ENCODE data around the gene CCDC137.

Gene CCDC137

DNA sequence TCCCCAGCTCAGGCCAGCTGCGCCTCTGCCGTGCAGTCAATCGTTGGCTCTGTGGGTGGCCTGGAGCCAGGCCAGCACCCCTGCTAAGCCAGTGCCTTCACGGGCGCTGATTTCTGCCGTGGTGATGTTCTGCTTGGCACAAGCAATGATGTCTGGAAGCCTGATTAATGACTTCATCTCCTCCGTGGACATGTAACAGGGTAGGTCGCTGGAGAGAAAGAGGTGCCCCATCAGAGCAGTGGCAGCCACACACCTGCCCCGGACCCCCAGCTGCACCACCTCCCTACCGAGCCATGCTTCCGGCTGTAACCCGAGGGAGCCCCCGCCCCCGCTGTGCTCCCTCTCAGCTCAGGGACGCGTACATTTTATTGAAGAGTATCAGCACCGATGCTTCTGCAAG lies 15.1 kb downstream of the CCDC137 start:
- no peak for DNase-seq (ENCODE audit: extremely low read depth, low read depth)
- no peak overlapping the region for H3K4me3 ChIP-seq (replicated peaks; ENCODE audit: low read depth, low read length)
- TF ChIP-seq, protein P1, sequence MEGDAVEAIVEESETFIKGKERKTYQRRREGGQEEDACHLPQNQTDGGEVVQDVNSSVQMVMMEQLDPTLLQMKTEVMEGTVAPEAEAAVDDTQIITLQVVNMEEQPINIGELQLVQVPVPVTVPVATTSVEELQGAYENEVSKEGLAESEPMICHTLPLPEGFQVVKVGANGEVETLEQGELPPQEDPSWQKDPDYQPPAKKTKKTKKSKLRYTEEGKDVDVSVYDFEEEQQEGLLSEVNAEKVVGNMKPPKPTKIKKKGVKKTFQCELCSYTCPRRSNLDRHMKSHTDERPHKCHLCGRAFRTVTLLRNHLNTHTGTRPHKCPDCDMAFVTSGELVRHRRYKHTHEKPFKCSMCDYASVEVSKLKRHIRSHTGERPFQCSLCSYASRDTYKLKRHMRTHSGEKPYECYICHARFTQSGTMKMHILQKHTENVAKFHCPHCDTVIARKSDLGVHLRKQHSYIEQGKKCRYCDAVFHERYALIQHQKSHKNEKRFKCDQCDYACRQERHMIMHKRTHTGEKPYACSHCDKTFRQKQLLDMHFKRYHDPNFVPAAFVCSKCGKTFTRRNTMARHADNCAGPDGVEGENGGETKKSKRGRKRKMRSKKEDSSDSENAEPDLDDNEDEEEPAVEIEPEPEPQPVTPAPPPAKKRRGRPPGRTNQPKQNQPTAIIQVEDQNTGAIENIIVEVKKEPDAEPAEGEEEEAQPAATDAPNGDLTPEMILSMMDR (IDR thresholded peaks at IDR 0.05; ENCODE audit: low read depth, low read length, missing control alignments), result no peak

DNA sequence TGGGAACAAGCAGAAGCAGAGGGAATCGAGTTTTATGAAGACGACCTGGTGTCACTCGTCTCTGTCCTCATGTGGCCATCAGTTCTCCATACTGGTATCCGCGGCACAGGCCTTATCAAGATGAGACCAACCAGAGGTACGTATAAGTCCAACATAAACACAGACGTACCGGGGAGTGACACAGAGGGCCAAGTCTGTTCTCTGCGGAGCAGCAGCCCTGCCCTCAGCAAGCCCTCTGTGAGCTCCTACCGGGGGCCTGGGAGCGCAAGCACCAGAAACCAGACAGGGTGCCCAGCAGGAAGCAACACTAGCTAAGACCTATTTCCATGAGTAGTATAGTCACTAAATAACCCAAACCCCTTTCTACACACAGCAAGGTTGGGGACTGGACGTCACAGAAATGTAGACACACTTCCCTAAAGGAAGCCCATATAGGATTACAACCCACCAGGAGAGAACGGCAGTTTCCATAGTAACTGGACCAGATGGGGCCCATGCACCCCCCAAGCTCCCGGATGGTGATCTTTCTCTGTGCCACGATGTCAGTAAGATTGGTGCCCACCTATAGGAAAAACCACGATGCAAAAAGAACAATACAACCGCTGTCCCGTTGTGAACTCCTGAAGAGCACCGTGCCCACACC lies 16.1 kb downstream of the CCDC137 start:
- H3K4me3 ChIP-seq (replicated peaks; ENCODE audit: low read depth, low read length), result peak overlapping the region; percentile 96
- TF ChIP-seq, protein P1 (IDR thresholded peaks at IDR 0.05; ENCODE audit: low read depth, low read length, missing control alignments), result no peak
- no peak for DNase-seq (ENCODE audit: extremely low read depth, low read depth)

DNA sequence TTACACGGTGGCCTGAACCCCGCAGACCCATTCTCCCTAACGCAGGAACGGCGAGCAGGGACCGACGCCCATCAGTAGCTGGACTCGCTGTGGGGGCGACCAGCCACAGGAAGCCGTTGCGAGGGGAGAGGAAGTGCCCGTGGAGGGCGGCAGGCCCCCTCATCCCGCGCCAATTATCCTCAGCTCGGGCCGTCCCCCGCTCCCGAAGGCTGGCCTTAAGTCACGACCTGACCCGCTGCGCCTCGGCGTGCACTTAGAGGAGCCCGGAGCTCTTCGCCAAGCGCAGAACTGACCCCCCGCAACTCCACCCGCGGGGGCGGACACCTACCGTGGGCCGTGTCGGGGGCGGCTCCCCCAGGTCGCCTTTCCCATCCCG lies 16.7 kb downstream of the CCDC137 start:
- peak overlapping the region; percentile 96 for H3K4me3 ChIP-seq (replicated peaks; ENCODE audit: low read depth, low read length)
- TF ChIP-seq, protein P1 (IDR thresholded peaks at IDR 0.05; ENCODE audit: low read depth, low read length, missing control alignments), result no peak
- no peak for DNase-seq (ENCODE audit: extremely low read depth, low read depth)

DNA sequence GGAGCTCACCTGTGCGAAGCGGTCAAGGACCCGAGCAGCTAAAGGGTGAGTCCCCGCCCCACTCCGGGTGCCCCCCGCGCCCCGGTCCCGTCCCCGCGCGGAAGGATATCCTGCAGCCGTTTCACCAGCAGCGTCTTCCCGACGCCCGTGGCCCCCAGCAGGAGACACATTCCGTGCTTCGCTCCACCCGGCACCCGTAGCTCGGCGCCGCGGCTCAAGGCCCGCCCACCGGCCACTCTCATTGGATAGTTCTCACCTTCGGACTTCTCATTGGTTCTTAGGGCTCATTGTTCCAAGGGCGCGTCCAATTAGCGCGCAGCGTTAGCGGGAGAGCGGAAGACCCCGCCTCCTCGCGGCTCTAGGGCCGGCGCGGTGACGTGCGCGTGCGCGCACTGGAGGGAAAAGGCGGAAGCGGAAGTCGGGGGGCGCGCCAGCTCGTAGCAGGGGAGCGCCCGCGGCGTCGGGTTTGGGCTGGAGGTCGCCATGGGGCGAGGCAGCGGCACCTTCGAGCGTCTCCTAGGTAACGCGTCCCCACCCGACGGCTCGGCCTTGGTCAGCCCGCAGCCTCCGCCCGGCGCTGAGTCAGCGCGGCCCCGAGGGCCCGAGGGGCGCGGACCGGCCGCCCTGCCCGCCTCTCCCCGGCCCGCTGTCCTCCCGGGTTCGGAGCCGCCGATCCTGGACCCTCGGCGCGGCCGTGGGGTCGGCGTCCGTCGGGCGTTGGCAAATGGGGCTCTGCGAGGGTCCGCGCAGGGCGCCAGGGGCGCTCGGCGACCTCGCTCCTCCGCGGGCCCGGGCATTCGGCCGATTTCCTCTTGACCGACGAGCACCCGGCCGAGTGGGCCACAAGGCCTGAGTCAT lies 17.3 kb downstream of the CCDC137 start, which contains the start of the genes ARL16 and HGS:
Gene ARL16 (minus strand): TSS at position 214 of the 858 bp plus-strand sequence. CDS start 44 bp downstream, at position 170.
Gene HGS (plus strand): TSS at position 428 of the 858 bp plus-strand sequence. CDS start 56 bp downstream, at position 484.
- DNase-seq (ENCODE audit: extremely low read depth, low read depth), result peak; percentile 95
- TF ChIP-seq, protein P1 (IDR thresholded peaks at IDR 0.05; ENCODE audit: low read depth, low read length, missing control alignments), result no peak
- peak within 1 kb of the TSS; percentile 96 for H3K4me3 ChIP-seq (replicated peaks; ENCODE audit: low read depth, low read length)

DNA sequence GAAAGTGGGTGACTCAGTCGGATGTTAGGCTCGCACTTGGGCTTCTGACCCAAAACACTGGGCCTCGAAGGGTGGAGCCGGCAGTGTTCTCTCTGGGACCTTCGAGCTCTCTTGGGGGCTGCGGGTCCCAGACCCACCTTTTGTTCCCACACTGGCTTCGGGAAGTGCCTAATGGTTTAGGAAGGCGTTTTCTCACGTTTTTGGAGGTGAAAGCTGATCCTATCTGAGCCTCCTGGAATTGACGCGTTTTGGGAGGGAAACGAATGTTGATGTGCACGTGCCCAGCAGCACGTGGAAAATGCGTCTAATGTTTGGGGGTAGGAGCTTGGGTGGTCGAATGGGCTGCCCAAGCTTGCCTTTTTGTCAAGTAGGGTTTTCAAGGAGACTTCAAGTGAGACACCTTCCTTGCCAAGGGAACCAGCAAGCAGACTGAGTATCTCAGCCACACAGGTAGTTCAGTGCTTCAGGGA lies 17.9 kb downstream of the CCDC137 start:
- DNase-seq (ENCODE audit: extremely low read depth, low read depth), result no peak
- TF ChIP-seq, protein P1 (IDR thresholded peaks at IDR 0.05; ENCODE audit: low read depth, low read length, missing control alignments), result no peak
- H3K4me3 ChIP-seq (replicated peaks; ENCODE audit: low read depth, low read length), result peak overlapping the region; percentile 96

DNA sequence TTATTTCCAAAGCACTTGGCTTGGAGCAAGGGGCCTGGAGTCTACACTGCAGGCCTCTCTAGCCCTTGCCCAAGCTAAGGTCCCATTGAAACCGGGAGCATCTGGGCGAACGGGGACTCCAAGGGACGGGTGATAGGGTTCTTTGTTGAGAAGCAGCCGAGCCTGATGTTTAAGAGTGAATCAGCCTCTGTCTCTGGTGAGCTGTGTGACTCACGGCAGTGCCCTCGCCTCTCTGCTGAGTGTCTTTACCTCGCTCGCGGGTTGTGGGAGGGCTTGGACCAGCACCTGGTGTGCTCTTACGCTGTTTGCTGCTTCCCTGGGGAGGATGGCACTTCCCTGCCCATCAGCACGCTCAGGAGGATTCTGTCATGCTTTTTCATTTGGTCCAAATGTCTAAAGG lies 18.6 kb downstream of the CCDC137 start:
- peak overlapping the region; percentile 96 for H3K4me3 ChIP-seq (replicated peaks; ENCODE audit: low read depth, low read length)
- no peak for DNase-seq (ENCODE audit: extremely low read depth, low read depth)
- TF ChIP-seq, protein P1 (IDR thresholded peaks at IDR 0.05; ENCODE audit: low read depth, low read length, missing control alignments), result no peak

All from HFF-Myc (cell line).